Stimulated activated CD8-positive, alpha-beta memory T cell treated with anti-CD3 and anti-CD28 coated beads, Interleukin-12 subunit alpha, Interleukin-12 subunit beta, amount 100 ng/mL, for 4 hours (primary cell): ENCODE measurements around the gene PEX7.
"Not testable (repeated sequence)": the region's sequence is repeated elsewhere in the genome, so short reads cannot be mapped to it uniquely, and the experiment has no call there.

Experiments
- DNase-seq: peaks from one replicate; pipeline ENCODE4 v3.0.0-alpha.2; 2020; ENCODE audit warnings: low read depth

PEX7 gene, protein sequence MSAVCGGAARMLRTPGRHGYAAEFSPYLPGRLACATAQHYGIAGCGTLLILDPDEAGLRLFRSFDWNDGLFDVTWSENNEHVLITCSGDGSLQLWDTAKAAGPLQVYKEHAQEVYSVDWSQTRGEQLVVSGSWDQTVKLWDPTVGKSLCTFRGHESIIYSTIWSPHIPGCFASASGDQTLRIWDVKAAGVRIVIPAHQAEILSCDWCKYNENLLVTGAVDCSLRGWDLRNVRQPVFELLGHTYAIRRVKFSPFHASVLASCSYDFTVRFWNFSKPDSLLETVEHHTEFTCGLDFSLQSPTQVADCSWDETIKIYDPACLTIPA

DNA sequence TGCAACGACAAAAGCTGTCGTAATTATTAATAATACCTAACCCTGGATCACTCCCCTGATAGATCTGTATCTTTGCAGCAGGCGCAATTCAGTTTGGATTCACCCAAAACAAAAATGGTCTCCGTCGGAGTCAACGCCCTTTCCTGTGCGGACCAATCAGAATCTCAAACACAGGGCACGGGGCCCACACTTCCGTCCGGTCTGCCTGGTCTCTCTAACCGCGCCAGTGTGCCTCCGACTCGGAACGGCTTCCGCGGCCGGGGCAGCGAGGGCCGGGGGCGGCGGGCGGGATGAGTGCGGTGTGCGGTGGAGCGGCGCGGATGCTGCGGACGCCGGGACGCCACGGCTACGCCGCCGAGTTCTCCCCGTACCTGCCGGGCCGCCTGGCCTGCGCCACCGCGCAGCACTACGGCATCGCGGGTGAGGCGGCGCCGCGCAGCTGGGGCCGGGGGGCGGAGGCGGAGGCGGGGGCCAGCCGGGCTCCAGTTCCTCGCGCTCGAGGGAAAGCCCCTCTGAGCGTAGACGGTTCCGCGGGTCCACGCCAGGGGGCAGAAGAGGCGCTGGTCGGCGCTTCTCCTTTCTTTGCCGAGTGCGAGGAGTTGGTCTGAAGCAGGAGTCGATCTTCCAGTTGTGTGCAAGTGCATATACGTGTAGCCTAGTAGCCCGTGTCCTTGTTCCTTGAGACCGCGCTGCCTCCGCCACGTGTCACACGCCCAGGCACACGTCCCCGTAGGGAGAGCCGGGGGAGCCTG is at the start of gene PEX7:
TSS of gene PEX7 (plus strand) at position 217 of the 752 bp plus-strand sequence. CDS start at position 291, 74 bp downstream.
- peak; percentile 80 for DNase-seq

DNA sequence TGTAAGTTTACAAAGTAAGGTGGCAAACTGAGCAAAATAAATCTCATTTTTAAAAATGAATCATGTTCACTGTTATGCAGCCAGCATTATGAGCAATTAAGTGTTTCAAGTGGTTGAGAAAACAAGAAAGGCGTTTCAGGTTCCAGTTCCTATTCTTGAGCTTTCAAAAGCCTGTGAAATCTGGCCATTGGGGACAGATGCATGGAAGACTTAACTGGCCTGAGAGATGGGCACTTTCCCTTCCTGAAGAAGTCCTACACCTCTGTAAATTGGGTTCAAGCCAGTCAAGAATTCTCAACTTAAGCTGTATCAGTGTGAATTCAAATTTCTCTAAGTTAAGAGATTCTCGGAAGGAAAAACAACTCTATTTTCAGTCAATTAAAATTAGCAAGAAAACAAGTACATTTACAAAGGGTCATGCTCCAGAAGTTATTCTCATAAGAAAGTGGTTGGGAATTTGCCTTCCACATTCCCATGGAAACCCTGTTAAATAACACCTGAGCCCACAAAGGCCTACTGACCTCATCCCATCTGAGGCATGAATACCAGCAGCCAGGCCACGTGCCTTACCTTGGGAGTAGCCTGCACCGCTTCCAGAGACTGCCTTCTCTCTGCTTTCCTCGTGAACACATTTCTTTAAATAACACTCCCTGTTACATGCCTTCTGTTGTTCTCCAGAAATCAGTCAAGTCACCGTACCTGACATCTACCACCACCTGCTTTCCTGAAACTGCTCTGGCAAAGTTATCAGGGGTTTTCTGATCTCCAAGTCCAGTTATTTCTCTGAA is 49.5 kb upstream of the PEX7 start:
- DNase-seq = no peak

DNA sequence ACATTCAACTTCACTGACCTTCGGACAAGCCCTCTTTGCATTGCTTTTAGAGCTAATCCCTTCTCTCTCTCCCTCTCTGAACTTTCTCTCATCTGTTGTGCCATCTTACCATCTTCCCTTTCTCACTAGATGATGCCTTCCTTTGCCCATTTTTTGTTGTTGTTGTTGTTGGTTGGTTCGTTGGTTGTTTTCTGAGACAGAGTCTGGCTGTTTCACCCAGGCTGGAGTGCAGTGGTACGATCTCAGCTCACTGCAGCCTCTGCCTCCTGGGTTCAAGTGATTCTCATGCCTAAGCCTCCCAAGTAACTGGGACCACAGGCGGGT is 49.0 kb upstream of the PEX7 start:
- DNase-seq = no peak

DNA sequence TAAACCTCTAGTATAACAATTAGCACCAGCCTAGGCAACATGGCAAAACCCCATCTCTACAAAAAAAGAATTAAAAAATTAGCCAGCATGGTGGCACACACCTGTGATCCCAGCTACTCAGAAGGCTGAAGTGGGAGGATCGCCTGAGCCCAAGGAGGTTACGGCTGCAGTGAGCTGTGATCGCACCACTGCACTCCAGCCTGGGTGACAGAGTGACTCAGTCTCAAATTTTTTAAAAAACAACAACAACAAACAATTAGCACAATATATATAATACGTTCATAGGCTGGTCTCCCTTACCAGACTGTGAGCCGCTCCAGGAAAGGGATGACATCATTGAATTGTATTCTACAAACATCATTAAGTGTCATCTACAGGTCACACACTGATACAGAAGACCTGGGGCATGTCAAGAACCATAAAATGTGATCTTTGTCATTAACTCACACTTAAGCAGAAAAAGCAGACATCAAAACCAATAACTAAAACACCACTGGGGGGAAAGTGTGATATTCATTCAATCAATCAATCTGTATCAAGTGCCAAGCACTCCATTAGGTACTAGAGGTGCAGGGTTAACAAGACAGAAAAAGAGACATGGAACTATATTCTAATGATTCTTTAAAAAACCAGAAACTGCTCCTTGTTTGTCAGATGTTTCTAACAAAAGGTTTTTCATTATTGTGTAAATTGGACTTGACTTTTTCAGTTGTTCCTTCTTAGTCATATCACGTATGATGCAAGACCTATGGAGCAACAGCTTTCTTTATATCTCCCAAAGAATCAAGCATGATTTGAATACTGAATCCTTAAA is 48.0 kb upstream of the PEX7 start:
- DNase-seq = no peak

DNA sequence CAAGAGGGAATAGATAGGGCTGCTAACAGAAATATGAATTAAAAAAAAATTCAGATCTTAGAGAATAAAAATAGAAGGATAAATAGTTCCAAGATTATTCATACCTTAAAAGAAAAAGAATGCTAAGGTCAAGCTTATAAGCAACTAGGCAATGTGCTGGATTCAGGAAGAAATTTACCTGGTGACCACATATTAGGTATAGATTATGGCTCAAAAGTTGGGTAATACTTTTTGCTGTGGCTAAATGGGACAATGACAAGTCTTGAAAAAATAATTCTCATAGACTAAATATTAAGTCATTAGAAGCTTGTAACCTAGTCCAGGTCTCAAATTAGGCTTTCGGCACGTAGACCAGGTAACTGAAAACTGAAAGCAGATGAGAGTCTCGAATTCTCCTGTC is 47.3 kb upstream of the PEX7 start:
- no peak for DNase-seq

DNA sequence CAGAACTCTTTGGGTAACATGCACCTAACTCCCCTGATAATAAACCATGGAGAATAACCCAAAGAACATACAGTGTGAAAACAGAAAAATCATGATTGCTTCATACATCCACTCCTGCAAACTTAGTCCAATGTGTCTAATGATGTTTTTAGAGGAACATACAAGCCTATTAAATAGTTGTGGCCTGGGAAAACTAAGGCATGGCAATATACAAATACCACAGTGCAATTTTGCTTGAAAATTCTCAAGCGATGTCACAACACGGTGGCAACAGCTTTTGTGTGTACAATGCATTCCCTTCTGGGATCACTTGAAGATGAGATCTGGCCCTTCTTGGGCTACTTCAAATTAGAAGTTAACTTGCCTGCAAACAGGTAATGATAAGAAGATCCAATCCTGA is 46.8 kb upstream of the PEX7 start:
- DNase-seq = no peak

DNA sequence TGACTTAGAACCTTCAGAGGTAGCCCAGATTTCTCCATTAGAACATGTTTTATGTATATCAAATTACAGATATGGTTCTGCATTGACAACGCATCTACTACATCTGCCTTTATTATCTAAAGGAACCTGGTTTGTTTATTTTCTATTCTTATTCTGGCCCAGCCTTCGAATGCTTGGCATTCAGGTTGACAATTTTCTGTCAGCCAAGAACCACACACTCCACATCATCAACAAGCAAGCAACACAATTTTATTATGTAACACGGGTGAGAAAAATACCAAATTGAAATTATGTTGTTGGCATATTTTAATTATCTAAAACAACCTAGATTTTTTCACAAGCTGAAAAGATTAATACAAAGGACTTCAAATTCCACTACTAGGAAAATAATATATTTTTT is 44.7 kb upstream of the PEX7 start:
- DNase-seq = no peak

DNA sequence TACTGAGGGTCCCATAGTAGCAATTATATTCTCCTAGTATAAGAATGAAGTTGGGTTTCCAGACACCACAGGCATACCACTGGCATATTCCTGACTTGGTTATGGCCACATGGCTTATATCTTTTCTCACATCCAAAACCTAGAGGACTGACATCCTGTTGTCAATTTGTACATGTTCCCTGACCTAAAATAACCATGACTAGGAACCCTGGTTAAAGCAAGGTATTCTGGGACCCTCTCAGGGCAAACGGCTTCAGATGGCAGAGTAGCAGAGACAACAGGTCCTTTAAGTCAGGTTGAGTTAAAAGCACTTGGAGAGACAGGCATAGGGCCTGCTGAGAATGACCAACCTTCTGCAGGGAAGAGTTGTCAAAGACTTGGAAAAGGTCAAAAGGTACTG is 42.7 kb upstream of the PEX7 start:
- no peak for DNase-seq

DNA sequence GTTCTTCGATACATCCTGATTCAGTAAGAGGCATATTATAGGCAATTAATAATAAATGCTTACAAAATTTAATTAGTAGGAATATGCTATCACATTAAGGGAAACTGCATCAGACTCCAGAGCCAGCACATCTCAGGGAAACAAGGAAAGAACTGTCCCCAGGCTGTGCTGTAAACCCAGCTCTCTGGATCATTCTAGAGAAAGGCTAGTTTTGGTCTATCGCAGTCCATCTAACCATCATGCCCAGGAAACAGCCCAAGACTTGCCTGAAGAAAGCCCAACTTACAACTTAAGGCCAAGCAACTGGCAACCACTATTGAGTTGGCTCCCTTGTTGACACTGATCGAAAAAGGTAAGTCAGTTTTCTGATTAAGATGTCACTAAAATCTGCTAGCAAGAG is 41.4 kb upstream of the PEX7 start:
- DNase-seq = no peak

DNA sequence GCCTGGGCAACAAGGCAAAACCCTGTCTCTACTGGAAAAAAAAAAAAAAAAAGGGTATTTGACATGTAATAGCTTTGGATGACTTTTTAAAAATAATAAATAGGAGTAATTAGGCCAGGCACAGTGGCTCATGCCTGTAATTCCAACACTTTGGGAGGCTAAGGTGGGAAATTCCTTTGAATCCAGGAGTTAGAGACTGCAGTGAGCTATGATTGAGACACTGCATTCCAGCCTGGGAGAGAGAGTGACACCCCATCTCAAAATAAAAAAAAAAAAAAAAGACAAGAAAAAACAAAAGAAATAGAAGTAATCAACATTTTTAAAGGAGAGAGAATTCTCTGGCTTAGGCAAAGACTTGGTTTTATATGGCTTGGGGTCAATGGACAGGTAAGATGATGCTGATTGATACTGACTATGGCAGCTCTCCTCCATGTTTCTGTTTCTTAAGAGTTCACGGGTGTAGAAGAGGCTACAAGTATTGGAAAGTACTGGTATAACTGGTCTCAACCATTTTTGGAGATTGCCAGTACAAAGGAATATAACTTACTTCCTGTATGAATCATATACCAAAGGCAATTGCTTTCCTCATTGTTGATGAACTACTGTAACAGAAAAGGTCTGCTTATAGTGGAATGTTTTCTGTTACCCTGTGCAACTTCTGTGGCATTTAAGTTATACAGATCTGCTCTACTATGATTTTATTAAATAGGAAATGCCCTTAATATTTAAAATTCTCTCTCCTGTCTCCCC is 40.2 kb upstream of the PEX7 start:
- no peak for DNase-seq

DNA sequence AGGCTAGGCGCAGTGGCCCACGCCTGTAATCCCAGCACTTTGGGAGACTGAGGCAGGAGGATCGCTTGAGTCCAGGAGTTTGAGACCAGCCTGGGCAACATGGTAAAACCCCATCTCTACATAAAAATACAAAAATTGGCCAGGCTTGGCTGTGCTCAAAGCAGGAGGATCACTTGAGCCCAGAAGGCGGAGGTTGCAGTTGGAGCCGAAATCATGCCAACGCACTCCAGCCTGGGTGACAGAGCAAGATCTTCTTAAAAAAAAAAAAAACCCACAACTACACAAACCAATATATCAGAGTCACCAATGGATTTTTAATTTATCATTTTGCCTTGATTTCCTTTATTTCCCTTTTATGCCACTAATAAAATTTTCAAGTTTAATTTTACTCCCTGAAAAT is 39.4 kb upstream of the PEX7 start:
- no peak for DNase-seq

DNA sequence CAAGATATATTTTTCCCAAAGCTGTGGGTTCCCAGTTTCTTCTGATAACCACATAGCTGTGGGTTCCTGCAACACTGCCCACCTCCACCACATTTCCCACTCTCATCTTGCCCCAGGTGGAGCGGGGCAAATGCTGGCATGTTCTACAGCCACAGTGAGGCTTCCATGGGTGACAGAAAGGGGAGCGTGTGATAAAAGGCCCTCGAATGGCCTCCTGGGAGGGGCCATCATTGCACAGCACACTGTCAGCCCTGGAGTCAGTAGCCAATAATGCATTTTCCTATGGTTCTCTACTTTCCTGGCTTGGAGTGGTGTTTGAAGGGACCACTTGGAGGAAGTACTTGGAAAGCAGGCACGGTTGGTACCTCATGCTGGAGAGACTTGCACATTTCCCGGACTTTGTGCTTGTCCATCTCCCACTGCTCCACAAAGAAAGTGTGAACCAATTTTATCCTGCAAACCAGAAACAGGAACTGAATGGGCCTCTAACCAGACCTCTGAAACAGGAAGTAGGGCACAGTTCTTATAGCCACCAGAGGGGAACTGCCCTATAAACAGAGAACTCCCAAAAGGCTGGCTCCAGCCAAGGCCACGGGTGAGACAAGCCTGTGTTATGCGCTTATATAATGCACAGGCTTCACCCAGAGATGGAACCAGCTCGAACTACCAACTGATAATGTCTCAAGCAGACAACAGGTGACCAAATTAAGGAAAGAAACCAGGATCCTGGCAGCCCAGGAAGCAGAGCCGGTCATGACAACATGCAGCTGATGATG is 38.7 kb upstream of the PEX7 start:
- no peak for DNase-seq

DNA sequence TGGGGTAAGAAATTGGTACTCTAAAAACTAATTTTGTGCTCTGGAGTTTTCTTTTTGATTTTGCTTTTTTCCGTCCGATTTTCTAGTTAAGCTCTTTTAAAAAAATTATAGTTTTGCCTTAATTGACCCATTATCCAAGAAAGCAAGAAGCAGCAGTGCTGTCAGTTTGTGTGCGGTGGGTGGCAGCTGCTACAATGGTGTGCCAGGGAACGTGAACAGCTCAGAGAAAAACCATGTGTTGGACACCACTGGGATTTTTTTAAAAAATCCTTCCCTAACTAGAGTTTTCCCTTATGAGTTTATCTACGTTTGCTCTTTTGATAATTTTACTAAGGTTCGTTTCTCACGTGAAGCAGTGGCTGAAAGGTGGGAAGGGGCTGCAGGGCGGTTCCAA is 38.1 kb upstream of the PEX7 start:
- no peak for DNase-seq

DNA sequence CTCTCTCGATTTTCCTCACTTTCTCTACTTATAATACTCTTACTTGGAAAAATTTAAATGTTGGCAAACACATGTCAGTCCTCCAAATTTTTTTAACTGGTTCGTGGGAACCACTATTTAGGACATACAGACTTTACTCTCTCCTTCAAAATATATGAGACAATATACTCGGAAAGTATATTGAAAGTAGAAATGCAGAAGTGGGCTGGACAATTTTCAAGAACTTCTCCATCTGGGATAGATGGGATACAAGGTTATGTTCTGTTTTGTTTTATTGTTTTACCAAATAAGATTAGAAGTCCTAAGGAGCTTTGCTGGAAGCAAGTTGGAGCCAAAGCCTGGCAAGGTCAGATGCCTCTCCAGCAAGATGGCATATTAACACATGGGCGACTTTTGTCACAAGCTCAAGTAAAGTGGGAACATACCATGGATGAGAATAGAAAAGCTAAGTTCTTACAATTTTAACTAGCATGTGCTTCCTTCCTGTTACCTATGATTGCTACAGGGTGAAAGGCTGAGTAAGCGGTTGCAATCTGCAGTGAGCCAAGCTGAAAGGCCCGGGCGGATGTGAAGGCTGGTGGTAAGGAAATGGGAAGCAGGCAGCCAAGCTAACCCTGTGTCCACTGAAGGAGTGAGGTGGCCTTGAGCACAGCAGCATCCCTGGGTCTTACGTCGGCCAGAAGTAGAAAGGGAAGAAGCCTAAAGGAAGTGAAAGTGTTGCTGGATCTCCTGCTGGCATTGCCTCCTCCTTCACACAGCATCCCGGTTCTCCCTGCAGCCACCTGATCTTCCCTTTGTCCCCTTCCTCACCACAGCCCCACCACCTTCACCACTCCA is 37.3 kb upstream of the PEX7 start:
- no peak for DNase-seq

DNA sequence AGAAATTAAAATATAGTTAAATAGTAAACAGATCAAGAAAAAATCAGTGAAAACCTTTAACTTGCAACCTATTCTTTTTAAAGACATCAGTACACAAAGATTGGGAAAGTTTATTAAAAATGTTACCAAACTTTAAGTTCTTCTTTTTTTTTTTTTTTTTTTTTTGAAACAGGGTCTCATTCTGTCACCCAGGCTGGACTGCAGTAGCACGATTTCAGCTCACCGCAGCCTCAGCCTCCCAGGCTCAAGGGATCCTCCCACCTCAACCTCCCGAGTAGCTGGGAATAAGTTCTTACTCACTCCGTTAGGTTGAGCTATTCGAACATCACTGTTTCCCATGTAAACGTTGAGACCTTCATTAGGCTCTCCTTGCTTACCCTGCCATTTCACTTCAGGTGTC is 35.7 kb upstream of the PEX7 start:
- DNase-seq = no peak

DNA sequence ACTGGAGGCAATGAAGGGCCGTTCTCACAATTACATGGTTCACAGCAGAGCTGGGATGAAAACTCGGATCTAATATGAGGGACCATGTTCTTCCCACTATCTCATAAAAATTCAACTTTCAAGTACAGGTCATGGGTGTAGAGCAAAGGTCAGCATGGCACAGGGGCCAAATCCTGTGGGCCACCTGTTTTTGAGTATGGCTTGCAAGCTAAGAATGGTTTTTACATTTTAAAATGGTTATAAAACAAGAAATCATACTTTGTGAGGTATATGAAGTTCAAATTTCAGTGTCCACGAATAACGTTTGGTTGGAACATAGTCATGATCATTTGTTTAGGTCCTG is 34.7 kb upstream of the PEX7 start:
- no peak for DNase-seq

DNA sequence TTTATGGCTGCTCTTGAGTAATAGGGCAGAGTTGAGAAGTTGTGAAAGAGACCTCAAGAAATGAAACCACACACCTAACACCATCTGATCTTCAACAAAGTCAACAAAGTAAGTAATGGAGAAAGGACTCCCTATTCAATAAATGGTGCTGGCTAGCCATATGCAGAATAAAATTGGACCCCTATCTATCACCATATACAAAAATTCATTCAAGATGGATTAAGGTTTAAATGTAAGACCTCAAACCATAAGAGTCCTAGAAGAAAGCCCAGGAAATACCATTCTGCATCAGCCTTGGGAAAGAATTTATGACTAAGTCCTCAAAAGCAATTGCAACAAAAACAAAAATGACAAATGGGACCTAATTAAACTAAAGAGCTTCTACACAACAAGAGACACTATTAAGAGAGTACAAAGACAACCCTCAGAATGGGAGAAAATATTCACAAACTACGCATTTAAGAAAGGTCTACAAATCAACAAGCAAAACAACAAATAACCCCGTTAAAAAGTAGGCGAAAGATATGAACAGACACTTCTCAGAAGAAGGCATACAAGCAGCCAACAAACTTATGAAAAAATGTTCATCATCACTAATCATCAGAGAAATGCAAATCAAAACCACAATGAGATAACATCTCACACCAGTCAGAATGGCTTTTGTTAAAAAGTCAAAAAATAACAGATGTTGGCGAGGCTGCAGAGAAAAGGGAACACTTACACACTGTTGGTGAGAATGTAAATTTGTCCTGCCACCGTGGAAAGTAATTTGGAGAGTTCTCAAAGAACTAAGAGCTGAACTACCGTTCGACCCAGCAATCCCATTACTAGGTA is 34.1 kb upstream of the PEX7 start:
- no peak for DNase-seq

DNA sequence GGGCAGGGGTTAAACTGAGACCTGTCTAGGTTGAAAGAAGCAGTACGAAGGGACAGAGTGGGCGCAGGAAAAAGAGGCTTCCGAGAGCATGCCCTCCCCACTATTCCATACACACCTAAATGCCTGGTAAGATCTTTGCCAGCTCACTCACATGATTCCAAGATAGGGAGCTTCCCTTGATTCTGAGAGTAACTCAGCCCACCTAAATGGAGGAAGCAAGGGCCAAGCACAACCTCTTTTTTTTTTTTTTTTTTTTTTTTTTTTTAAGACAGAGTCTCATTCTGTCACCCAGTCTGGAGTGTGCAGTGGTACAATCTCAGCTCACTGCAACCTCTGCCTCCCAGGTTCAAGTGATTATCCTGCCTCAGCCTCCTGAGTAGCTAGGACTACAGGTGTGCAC is 33.0 kb upstream of the PEX7 start:
- DNase-seq = not testable (repeated sequence)
